HepG2 (cell line): Measurements from ENCODE around the gene SH3PXD2A. TPM values are rescaled to one million over a fixed set of nuclear protein-coding genes. Genes with fewer than 3 reads are reported as not detected.

Experiments used
- ATAC-seq: fragments of 200-7000 bp; cut with Tn5 transposase; 3 replicates; pipeline ENCODE4 v1.9.1; 2020; ENCODE audit warnings: mild to moderate bottlenecking, moderate library complexity
- BruUV-seq: library from RNA; stranded (reverse); fragments of 400-500 nt; replicated peaks from 2 replicates; lab custom pipeline; 2021; lab: Mats Ljungman, UMichigan
- CTCF ChIA-PET: fragments of 300-600 bp; formaldehyde crosslinking; extraction: SDS; loops from one replicate; lab custom pipeline; 2021; ENCODE audit warnings: low total read pairs, inconsistent platforms, low intra/inter-chr PET ratio; lab: Yijun Ruan, JAX
- POLR2A ChIA-PET: fragments of 350-600 bp; sonication (Branson Sonifier 250); formaldehyde crosslinking; loops from one replicate; lab custom pipeline; 2020; ENCODE audit warnings: antibody characterized with exemption, inconsistent platforms; lab: Yijun Ruan, JAX
- DNase-seq: peaks from one replicate; pipeline ENCODE4 v3.0.0-alpha.2; 2015; ENCODE audit warnings: low spot score
- FAIRE-seq: peaks from 3 replicates; lab custom pipeline; 2011; peaks lifted over from hg19 to GRCh38; lab: Jason Lieb, UNC
- H2AFZ ChIP-seq: one replicate; pipeline ENCODE4 v1.6.1; 2011; ENCODE audit warnings: low read length, inconsistent platforms
- H3K27ac ChIP-seq: fragments of 300-600 bp; 3 replicates; pipeline ENCODE4 v1.8.0; 2011; ENCODE audit warnings: mixed run types, mild to moderate bottlenecking, mixed read lengths, low read length, inconsistent platforms; ENCODE audit not compliant: insufficient read depth; ENCODE audit errors: extremely low read length
- H3K27me3 ChIP-seq, 2 experiments: fragments of 200-600 bp in 1 of 2; 2 replicates in 1 of 2; 3 replicates in 1 of 2; pipeline versions ENCODE4 v1.6.0 to v1.8.0; 2011; ENCODE audit warnings: low read length in 2 of 2, mild to moderate bottlenecking in 2 of 2, moderate library complexity in 2 of 2, inconsistent platforms in 1 of 2; ENCODE audit not compliant: insufficient read depth in 2 of 2, control insufficient read depth in 1 of 2
- H3K36me3 ChIP-seq, 2 experiments: fragments of 200-600 bp in 1 of 2; replicated peaks in 1 of 2; 2 replicates in 1 of 2; 3 replicates in 1 of 2; pipeline versions ENCODE4 v1.5.1 to v1.8.0; 2011; ENCODE audit warnings: low read length in 2 of 2, inconsistent platforms in 1 of 2; ENCODE audit not compliant: insufficient read depth in 2 of 2, control insufficient read depth in 1 of 2
- H3K4me1 ChIP-seq: 2 replicates; pipeline ENCODE4 v1.5.1; 2012; ENCODE audit warnings: low read length, inconsistent platforms; ENCODE audit not compliant: insufficient read depth
- H3K4me2 ChIP-seq: 2 replicates; pipeline ENCODE4 v1.6.0; 2011; ENCODE audit warnings: low read depth, low read length, inconsistent platforms
- H3K4me3 ChIP-seq, 3 experiments: fragments of 200-600 bp in 1 of 3; sonication (generic), shearing (Covaris generic) in 1 of 3; replicated peaks in 1 of 3; 2 replicates each; pipeline ENCODE4 v1.5.1; 2011 to 2016; ENCODE audit warnings: low read length in 3 of 3, inconsistent platforms in 2 of 3, low read depth in 2 of 3, mild to moderate bottlenecking in 2 of 3, control low read depth in 1 of 3, mixed read lengths in 1 of 3; ENCODE audit not compliant: insufficient read depth in 1 of 3
- H3K79me2 ChIP-seq: one replicate; pipeline ENCODE4 v1.6.1; 2011; ENCODE audit warnings: low read length, inconsistent platforms; ENCODE audit not compliant: insufficient read depth
- H3K9ac ChIP-seq: 2 replicates; pipeline ENCODE4 v1.6.0; 2011; ENCODE audit warnings: mild to moderate bottlenecking, low read depth, low read length, inconsistent platforms; ENCODE audit not compliant: insufficient read depth
- H3K9me3 ChIP-seq: 2 replicates; pipeline ENCODE4 v1.5.1; 2012; ENCODE audit warnings: mild to moderate bottlenecking, low read length
- H4K20me1 ChIP-seq: 2 replicates; pipeline ENCODE4 v1.6.0; 2011; ENCODE audit warnings: inconsistent platforms, mild to moderate bottlenecking, low read length, moderate library complexity; ENCODE audit not compliant: insufficient read depth
- FOXO4 ChIP-seq: sonication (generic); formaldehyde crosslinking; conservative IDR thresholded peaks from 2 replicates; pipeline ENCODE4 v1.8.1; 2023; ENCODE audit warnings: missing genetic modification reagents
- TBX3 ChIP-seq: fragments of 450-650 bp; IDR thresholded peaks from 2 replicates; pipeline ENCODE4 v1.6.1; 2017; ENCODE audit warnings: antibody characterized with exemption, mild to moderate bottlenecking, inconsistent platforms, borderline replicate concordance
- ZNF883 ChIP-seq: sonication (generic); formaldehyde crosslinking; IDR thresholded peaks from 2 replicates; pipeline ENCODE4 v1.5.1; 2020; ENCODE audit warnings: mild to moderate bottlenecking, missing genetic modification reagents; ENCODE audit errors: not compliant biosample characterization
- WGBS: methylation state at CpG from one replicate; pipeline ENCODE4 v1.1.6; 2017; ENCODE audit warnings: low lambda C conversion rate; 5-methylcytosine and 5-hydroxymethylcytosine counted together
- in situ Hi-C: cut with HindIII; loops from 2 replicates; pipeline ENCODE4 v1.10.0; 2017; ENCODE audit warnings: low pct_unique_long_range_greater_than_20kb; ENCODE audit not compliant: extremely low pct_ligation_motif_present
- intact Hi-C: fragments of 100-400 bp; cut with micrococcal nuclease; formaldehyde crosslinking; loops from one replicate; pipeline ENCODE4 v1.10.0; 2022; ENCODE audit not compliant: unreplicated experiment
- polyA plus RNA-seq, 8 experiments: library from polyadenylated mRNA; depleted of rRNA in 3 of 8; stranded (reverse) in 7 of 8; unstranded in 1 of 8; fragments of >200 nt; fragmentation: Illumina TruSeq in 4 of 8; extraction: Trizol in 4 of 8; gene quantifications; 2 replicates each; pipeline versions ENCODE4 v1.2.1 to v1.2.3, GENCODE V29; 2011 to 2016; ENCODE audit warnings: low read depth in 4 of 8, missing spikeins in 1 of 8, mixed read lengths in 1 of 8; ENCODE audit not compliant: insufficient read depth in 1 of 8
- total RNA-seq, 5 experiments: library from RNA; depleted of rRNA; stranded (reverse); fragments of >200 nt; fragmentation: Illumina TruSeq; extraction: Trizol; gene quantifications; 2 replicates each; pipeline ENCODE4 v1.2.3, GENCODE V29; 2016; ENCODE audit warnings: low read depth in 1 of 5

SH3PXD2A gene
- total and polyA plus RNA-seq, 2 of the 13 experiments (the other 11 are each of a cell fraction or from before 2014, with no cell fraction given) = 11.1 to 11.3 TPM

DNA sequence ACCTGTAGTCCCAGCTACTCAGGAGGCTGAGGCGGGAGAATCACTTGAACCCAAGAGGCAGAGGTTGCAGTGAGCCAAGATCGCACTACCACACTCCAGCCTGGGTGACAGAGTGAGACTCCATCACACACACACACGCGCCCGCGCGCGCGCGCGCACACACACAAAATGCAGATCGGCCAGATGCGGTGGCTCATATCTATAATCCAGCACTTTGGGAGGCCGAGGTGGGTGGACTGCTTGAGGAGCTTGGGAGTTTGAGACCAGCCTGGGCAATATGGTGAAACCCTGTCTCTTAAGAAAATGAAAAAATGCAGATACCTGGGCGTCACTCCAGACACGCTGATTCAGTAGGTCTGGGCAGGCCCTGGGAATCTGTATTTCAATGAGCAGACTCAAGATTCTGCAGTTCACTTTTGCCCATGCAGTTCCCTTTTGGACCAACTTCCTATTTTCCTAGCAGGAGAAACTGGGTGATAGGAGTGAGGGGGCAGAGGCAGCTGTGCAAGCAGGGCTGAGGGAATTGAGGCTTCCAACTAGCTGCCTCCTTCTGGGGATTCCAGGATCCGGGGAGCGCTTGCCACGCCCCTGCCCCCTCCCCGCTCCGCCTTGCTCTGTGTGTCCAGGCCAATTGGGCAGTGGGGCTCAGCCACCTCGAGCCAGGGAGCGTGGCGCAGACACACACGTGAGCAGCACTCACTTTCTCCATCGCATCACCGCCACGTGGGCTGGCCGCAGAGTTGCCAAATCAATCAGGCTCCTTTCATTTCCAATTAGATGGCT, 173.6 kb downstream of the SH3PXD2A start:
- WGBS = 96% methylated on average over 27 of the region's 29 CpGs
- ATAC-seq = no peak
- Histone ChIP-seq H3K27me3 (no peaks in the 10 kb centered on the region), H2AFZ (no peak overlapping the region), H3K9ac (no peak overlapping the region), H4K20me1 (peaks cover 17% of the 10 kb centered on the region), H3K36me3 (peaks cover 4 to 29% of the 10 kb centered on the region in 2 experiments), H3K9me3 (no peaks in the 10 kb centered on the region), H3K4me2 (no peak overlapping the region), H3K27ac (no peak overlapping the region), H3K79me2 (no peaks in the 10 kb centered on the region), H3K4me3 (no peak overlapping the region), H3K4me1 (no peaks in the 10 kb centered on the region)
- CTCF ChIA-PET = no interaction called here
- TF ChIP-seq TBX3 (no peak), FOXO4 (CRISPR knock-in tag) (0 out of 2 replicates have a peak, but pooled peaks have one; percentile 58)
- in situ Hi-C loops = no loop called here
- POLR2A ChIA-PET = no interaction called here
- BruUV-seq = no TSS peak
- intact Hi-C loops = no loop called here
- FAIRE-seq = no peak
- no peak for DNase-seq

DNA sequence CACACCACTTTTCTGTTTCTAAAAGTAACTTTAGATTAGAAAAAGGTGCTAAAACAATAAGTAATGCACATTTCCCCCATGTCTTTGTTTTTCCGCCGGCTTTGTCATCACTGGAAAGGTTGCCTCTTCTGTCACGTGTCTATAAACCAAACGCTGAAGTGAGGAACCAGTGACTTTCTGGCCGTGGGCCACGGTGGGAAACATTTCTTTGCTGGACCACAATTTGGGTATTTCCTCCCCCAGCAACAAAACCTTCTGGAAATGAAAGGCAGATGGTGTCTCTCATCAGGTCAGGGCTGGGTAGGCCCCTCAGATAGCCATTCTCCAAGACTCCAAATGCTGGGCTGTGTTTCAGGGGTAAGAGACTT, 174.5 kb downstream of the SH3PXD2A start:
- no peaks in the 10 kb centered on the region for H3K27me3 ChIP-seq
- POLR2A ChIA-PET = no interaction called here
- no peak overlapping the region for H3K4me3 ChIP-seq
- WGBS = 97% methylated on average over 6 of the region's 6 CpGs
- ATAC-seq = no peak
- intact Hi-C loops = no loop called here
- TF ChIP-seq ZNF883 (CRISPR knock-in tag) = no peak
- TF ChIP-seq, all 625 proteins: peak for 0
- H2AFZ ChIP-seq = no peak overlapping the region
- FAIRE-seq (no peak), DNase-seq (no peak)
- no peak overlapping the region for H3K9ac ChIP-seq
- in situ Hi-C loops = no loop called here
- H4K20me1 ChIP-seq = peaks cover 10% of the 10 kb centered on the region; the same call in 1 of the 2 replicates
- no peaks in the 10 kb centered on the region for H3K9me3 ChIP-seq
- no peaks in the 10 kb centered on the region for H3K79me2 ChIP-seq
- BruUV-seq = no TSS peak
- H3K36me3 ChIP-seq = peaks cover 4 to 34% of the 10 kb centered on the region in 2 experiments
- H3K4me2 ChIP-seq = no peak overlapping the region
- H3K27ac ChIP-seq = no peak overlapping the region
- CTCF ChIA-PET = no interaction called here
- H3K4me1 ChIP-seq = no peaks in the 10 kb centered on the region
